ENCODE measurements around the gene RDH13.

DNA sequence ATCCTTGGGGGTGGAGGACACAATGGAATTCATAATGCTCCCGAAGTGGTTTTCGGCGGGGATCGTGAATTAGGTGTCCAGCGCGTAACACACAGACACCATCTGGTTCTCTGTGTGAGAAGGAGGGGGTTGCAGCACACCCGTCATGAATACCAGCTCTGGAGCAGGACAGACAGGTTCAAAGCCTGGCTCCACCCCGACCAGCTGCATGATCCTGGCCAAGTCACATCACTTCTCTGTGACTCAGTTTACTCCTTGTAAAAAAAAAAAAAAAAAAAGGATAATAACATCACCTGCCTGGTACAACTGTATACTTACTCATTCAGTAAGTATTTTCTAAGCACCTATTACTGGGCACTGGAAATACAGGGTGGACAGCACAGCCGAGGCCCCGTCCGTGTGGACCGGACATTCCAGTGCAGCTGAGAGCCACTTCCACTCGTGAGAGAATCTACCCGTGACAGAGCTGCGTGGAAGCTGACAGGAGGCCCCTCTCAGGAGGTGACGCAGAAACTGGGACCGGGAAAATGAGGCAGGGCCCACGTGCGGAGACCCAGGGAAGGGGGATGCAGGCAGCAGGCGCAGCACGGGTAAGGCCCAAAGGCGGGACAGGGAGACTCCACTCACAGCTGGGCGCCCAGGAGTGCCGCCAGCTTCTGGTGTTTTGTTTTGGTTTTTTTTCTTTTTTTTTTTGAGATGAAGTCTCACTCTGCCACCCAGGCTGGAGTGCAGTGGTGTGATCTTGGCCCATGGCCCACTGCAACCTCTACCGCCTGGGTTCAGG, 12.0 kb downstream of the RDH13 start:
- TF ChIP-seq EZH2 (IDR thresholded peaks at IDR 0.05) (no peak), ZFX (IDR thresholded peaks at IDR 0.05) (no peak), POLR2AphosphoS5 (IDR thresholded peaks at IDR 0.05; ENCODE audit: low read depth, low read length) (no peak), SP1 (IDR thresholded peaks at IDR 0.05; ENCODE audit: low read depth) (no peak), POLR2A (IDR thresholded peaks at IDR 0.05; ENCODE audit: borderline replicate concordance, extremely low read depth, insufficient read depth, insufficient read length) (no peak), EZH2phosphoT487 (IDR thresholded peaks at IDR 0.05; ENCODE audit: borderline replicate concordance) (no peak)
- TF ChIP-seq, protein P1, sequence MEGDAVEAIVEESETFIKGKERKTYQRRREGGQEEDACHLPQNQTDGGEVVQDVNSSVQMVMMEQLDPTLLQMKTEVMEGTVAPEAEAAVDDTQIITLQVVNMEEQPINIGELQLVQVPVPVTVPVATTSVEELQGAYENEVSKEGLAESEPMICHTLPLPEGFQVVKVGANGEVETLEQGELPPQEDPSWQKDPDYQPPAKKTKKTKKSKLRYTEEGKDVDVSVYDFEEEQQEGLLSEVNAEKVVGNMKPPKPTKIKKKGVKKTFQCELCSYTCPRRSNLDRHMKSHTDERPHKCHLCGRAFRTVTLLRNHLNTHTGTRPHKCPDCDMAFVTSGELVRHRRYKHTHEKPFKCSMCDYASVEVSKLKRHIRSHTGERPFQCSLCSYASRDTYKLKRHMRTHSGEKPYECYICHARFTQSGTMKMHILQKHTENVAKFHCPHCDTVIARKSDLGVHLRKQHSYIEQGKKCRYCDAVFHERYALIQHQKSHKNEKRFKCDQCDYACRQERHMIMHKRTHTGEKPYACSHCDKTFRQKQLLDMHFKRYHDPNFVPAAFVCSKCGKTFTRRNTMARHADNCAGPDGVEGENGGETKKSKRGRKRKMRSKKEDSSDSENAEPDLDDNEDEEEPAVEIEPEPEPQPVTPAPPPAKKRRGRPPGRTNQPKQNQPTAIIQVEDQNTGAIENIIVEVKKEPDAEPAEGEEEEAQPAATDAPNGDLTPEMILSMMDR (IDR thresholded peaks at IDR 0.05 in 2 of 3, conservative IDR thresholded peaks at IDR 0.05 in 1 of 3; ENCODE audit: borderline replicate concordance in 1 of 3, insufficient read depth in 1 of 3, low read depth in 2 of 3, low read length in 2 of 3) = no peak

Data from HCT116 (cell line).